K562 (cell line): ENCODE data around the gene EN2. TPM values are rescaled to one million over a fixed set of nuclear protein-coding genes. Genes with fewer than 3 reads are reported as not detected.

Experiments used
- ATAC-seq: fragments of 200-7000 bp; cut with Tn5 transposase; 3 replicates; pipeline ENCODE4 v1.9.1; 2020; ENCODE audit warnings: moderate library complexity
- BruUV-seq: library from RNA; stranded (reverse); fragments of 400-500 nt; replicated peaks from 2 replicates; lab custom pipeline; 2021; lab: Mats Ljungman, UMichigan
- CTCF ChIA-PET: fragments of 300-600 bp; formaldehyde crosslinking; extraction: SDS; loops from one replicate; lab custom pipeline; 2021; ENCODE audit warnings: low intra/inter-chr PET ratio; lab: Yijun Ruan, JAX
- POLR2A ChIA-PET: fragments of 300-600, 350-650 bp; sonication (Branson Sonifier 250); formaldehyde crosslinking; extraction: SDS; loops from one replicate; lab custom pipeline; 2021; ENCODE audit warnings: antibody characterized with exemption, inconsistent platforms; lab: Yijun Ruan, JAX
- DNase-seq, 4 experiments: peaks; one replicate each; pipeline versions ENCODE4 v3.0.0 to v3.0.0-alpha.2; 2011 to 2018; ENCODE audit warnings: low spot score in 3 of 4, mixed read lengths in 3 of 4; ENCODE audit errors: extremely low read depth in 1 of 4
- FAIRE-seq: peaks from 2 replicates; lab custom pipeline; 2011; peaks lifted over from hg19 to GRCh38; lab: Jason Lieb, UNC
- H2AFZ ChIP-seq: 2 replicates; pipeline ENCODE4 v1.6.0; 2011; ENCODE audit warnings: low read depth, low read length, control low read depth, inconsistent platforms
- H3K27ac ChIP-seq: fragments of 200-600 bp; 3 replicates; pipeline ENCODE4 v1.8.0; 2011; ENCODE audit warnings: low read depth, mild to moderate bottlenecking, control low read depth, inconsistent platforms, low read length, moderate library complexity, mixed read lengths; ENCODE audit errors: extremely low read depth
- H3K27me3 ChIP-seq, 2 experiments: fragments of 300-600 bp in 1 of 2; 2 replicates in 1 of 2; 3 replicates in 1 of 2; pipeline versions ENCODE4 v1.6.0 to v1.8.0; 2011; ENCODE audit warnings: inconsistent platforms in 2 of 2, low read length in 2 of 2, mild to moderate bottlenecking in 1 of 2, mixed read lengths in 1 of 2, moderate library complexity in 1 of 2; ENCODE audit not compliant: control insufficient read depth in 2 of 2, insufficient read depth in 2 of 2
- H3K36me3 ChIP-seq: fragments of 300-600 bp; 3 replicates; pipeline ENCODE4 v1.8.0; 2011; ENCODE audit warnings: mild to moderate bottlenecking, low read length, inconsistent platforms; ENCODE audit not compliant: control insufficient read depth, insufficient read depth
- H3K4me1 ChIP-seq, 2 experiments: fragments of 200-600 bp in 1 of 2; replicated peaks in 1 of 2; 2 replicates in 1 of 2; 3 replicates in 1 of 2; pipeline versions ENCODE4 v1.5.1 to v1.8.0; 2011; ENCODE audit warnings: inconsistent platforms in 2 of 2, low read length in 2 of 2, mild to moderate bottlenecking in 1 of 2, mixed read lengths in 1 of 2, moderate library complexity in 1 of 2; ENCODE audit not compliant: control insufficient read depth in 2 of 2, insufficient read depth in 2 of 2
- H3K4me2 ChIP-seq: 2 replicates; pipeline ENCODE4 v1.6.1; 2011; ENCODE audit warnings: low read length, control low read depth, inconsistent platforms, mixed read lengths; ENCODE audit not compliant: insufficient read depth
- H3K4me3 ChIP-seq: fragments of 200-600 bp; sonication (generic), shearing (Covaris generic); 2 replicates; pipeline ENCODE4 v1.5.1; 2016; ENCODE audit warnings: control low read depth, inconsistent platforms
- H3K79me2 ChIP-seq: fragments of 200-600 bp; 3 replicates; pipeline ENCODE4 v1.8.0; 2011; ENCODE audit warnings: low read length, inconsistent platforms; ENCODE audit not compliant: control insufficient read depth, insufficient read depth
- H3K9ac ChIP-seq, 2 experiments: 2 replicates each; pipeline versions ENCODE4 v1.6.0 to v1.6.1; 2011; ENCODE audit warnings: low read depth in 2 of 2, low read length in 2 of 2, control low read depth in 1 of 2, inconsistent platforms in 1 of 2, mild to moderate bottlenecking in 1 of 2, mixed read lengths in 1 of 2; ENCODE audit not compliant: insufficient read depth in 1 of 2
- H3K9me1 ChIP-seq: one replicate; pipeline ENCODE4 v1.6.0; 2011; ENCODE audit warnings: inconsistent platforms, mild to moderate bottlenecking, low read length, moderate library complexity; ENCODE audit not compliant: control insufficient read depth, insufficient read depth
- H3K9me3 ChIP-seq: replicated peaks from 2 replicates; pipeline ENCODE4 v1.5.1; 2011; ENCODE audit warnings: low read depth, low read length, inconsistent platforms; ENCODE audit not compliant: control insufficient read depth, insufficient read depth
- H4K20me1 ChIP-seq: replicated peaks from 2 replicates; pipeline ENCODE4 v1.6.1; 2011; ENCODE audit warnings: low read length, inconsistent platforms, mixed read lengths; ENCODE audit not compliant: control insufficient read depth, insufficient read depth
- NR3C1 ChIP-seq: sonication (generic); formaldehyde crosslinking; IDR thresholded peaks from 2 replicates; pipeline ENCODE4 v1.8.1; 2022; ENCODE audit warnings: missing genetic modification reagents
- SRF ChIP-seq, 2 experiments: fragments of 250-450, 450-650 bp in 1 of 2; sonication (Bioruptor Pico) in 1 of 2; sonication (generic) in 1 of 2; formaldehyde crosslinking; IDR thresholded peaks; 2 replicates each; pipeline versions ENCODE4 v1.5.0 to v1.5.1; 2020 to 2022; ENCODE audit warnings: mild to moderate bottlenecking in 1 of 2, missing genetic modification reagents in 1 of 2
- TFAP4 ChIP-seq: sonication (generic); formaldehyde crosslinking; IDR thresholded peaks from 2 replicates; pipeline ENCODE4 v1.8.0; 2022; ENCODE audit warnings: missing genetic modification reagents, mild to moderate bottlenecking, moderate library complexity, borderline replicate concordance
- WGBS: fragments of 100-300 bp; shearing (Covaris generic); methylation state at CpG from one replicate; pipeline ENCODE4 v1.1.6; 2016; ENCODE audit warnings: low coverage, mixed read lengths; ENCODE audit not compliant: insufficient coverage; ENCODE audit errors: missing lambda C conversion rate; 5-methylcytosine and 5-hydroxymethylcytosine counted together
- in situ Hi-C: fragments of 300-500 bp; cut with MboI; formaldehyde crosslinking; loops from 4 replicates; pipeline ENCODE4 v1.15.0; 2018; ENCODE audit warnings: inconsistent platforms, mixed read lengths
- intact Hi-C: fragments of 100-400 bp; cut with micrococcal nuclease; formaldehyde crosslinking; loops from 2 replicates; pipeline ENCODE4 v1.14.2; 2022
- polyA plus RNA-seq, 8 experiments: library from polyadenylated mRNA; depleted of rRNA in 4 of 8; stranded (reverse) in 5 of 8; unstranded in 3 of 8; fragments of >200 nt; fragmentation: Nextera tagmentation in 2 of 8; fragmentation: Illumina TruSeq in 1 of 8; extraction: Ambion mirVana in 2 of 8; extraction: Trizol in 1 of 8; gene quantifications; 2 replicates each; pipeline versions ENCODE4 v1.2.1 to v1.2.3, GENCODE V29; 2011 to 2014; ENCODE audit warnings: inconsistent platforms in 1 of 8, missing spikeins in 1 of 8
- total RNA-seq, 7 experiments: library from RNA; depleted of rRNA in 6 of 7; stranded (reverse); fragments of >200 nt in 6 of 7; fragmentation: Illumina TruSeq in 2 of 7; extraction: Trizol in 2 of 7; gene quantifications; 2 replicates each; pipeline versions ENCODE4 v1.2.1 to v1.2.3, GENCODE V29; 2011 to 2021; ENCODE audit warnings: low replicate concordance in 1 of 7

Gene EN2
- total and polyA plus RNA-seq, 9 of the 15 experiments (the other 6 are each of a cell fraction or from before 2014, with no cell fraction given), result 0.04 TPM; not detected in 7

GRCh38 chr7:155470186-155470487 is 12.2 kb downstream of the EN2 start:
- no peaks in the 10 kb centered on the region for H3K9me3 ChIP-seq
- no peak for ATAC-seq
- H3K36me3 ChIP-seq, result no peaks in the 10 kb centered on the region
- ChIA-PET CTCF (no interaction called here), POLR2A (no interaction called here)
- H3K4me3 ChIP-seq, result no peak overlapping the region
- no peak for TF ChIP-seq NR3C1 (CRISPR knock-in tag)
- no peaks in the 10 kb centered on the region for H3K9me1 ChIP-seq
- no peak for DNase-seq
- H3K79me2 ChIP-seq, result no peaks in the 10 kb centered on the region
- intact Hi-C loops (no loop called here), in situ Hi-C loops (no loop called here)
- H3K27ac ChIP-seq, result no peak overlapping the region
- WGBS, result 0% methylated on average over 8 of the region's 8 CpGs
- H3K4me2 ChIP-seq, result no peak overlapping the region
- no TSS peak for BruUV-seq
- H2AFZ ChIP-seq, result no peak overlapping the region
- H3K27me3 ChIP-seq, result peaks cover 81 to 94% of the 10 kb centered on the region in 2 experiments
- no peak overlapping the region for H3K9ac ChIP-seq
- H4K20me1 ChIP-seq, result peaks cover 3% of the 10 kb centered on the region; the same call in 1 of the 2 replicates
- FAIRE-seq, result no peak
- H3K4me1 ChIP-seq, result peaks cover 0 to 24% of the 10 kb centered on the region in 2 experiments; a peak in 1 of 5 replicates

- no peak for DNase-seq
- 3% methylated on average over 24 of the region's 24 CpGs for WGBS
- no peak for FAIRE-seq
- BruUV-seq, result no TSS peak
- Histone ChIP-seq H3K27me3 (peaks cover 77 to 94% of the 10 kb centered on the region in 2 experiments), H3K4me2 (no peak overlapping the region), H3K36me3 (no peaks in the 10 kb centered on the region), H2AFZ (no peak overlapping the region), H4K20me1 (peaks cover 3% of the 10 kb centered on the region; the same call in 1 of the 2 replicates), H3K4me3 (no peak overlapping the region), H3K9ac (no peak overlapping the region), H3K9me3 (no peaks in the 10 kb centered on the region), H3K79me2 (no peaks in the 10 kb centered on the region), H3K4me1 (peaks cover 0 to 21% of the 10 kb centered on the region in 2 experiments; a peak in 1 of 5 replicates), H3K9me1 (no peaks in the 10 kb centered on the region), H3K27ac (no peak overlapping the region)
- no peak for ATAC-seq
- TF ChIP-seq SRF (CRISPR knock-in tag; IDR thresholded peaks at IDR 0.05) (no peak), TFAP4 (no peak)
- ChIA-PET CTCF (no interaction called here), POLR2A (interaction anchor here (0.5 to 0.7 kb wide), 2 partner anchors 34 to 179 kb away, joined by 3 read pairs; no protein-coding TSS in a partner anchor)
- intact Hi-C loops, result no loop called here
- in situ Hi-C loops, result no loop called here
Measured at GRCh38 chr7:155470686-155471638, 13.0 kb downstream of the EN2 start.
